HG03097 (cell line): Measurements from ENCODE around the gene LYSET.
"Not testable (repeated sequence)": the region's sequence is repeated elsewhere in the genome, so short reads cannot be mapped to it uniquely, and the experiment has no call there.

Experiments
- ATAC-seq: cut with Tn5 transposase; IDR thresholded peaks from one replicate; pipeline ENCODE4 v1.9.1; 2021; ENCODE audit not compliant: unreplicated experiment, low FRiP score

Gene LYSET

GRCh38 chr14:93214598-93214997, 29.5 kb downstream of the LYSET start:
- ATAC-seq = no peak

- no peak for ATAC-seq
Observed at GRCh38 chr14:93219103-93219726, 34.1 kb downstream of the LYSET start.

GRCh38 chr14:93220509-93220908, 35.4 kb downstream of the LYSET start:
- ATAC-seq = no peak

- ATAC-seq = no peak
Observed at GRCh38 chr14:93223565-93223964, 38.4 kb downstream of the LYSET start.

GRCh38 chr14:93228550-93228949, 43.4 kb downstream of the LYSET start:
- ATAC-seq = no peak

- no peak for ATAC-seq
Observed at GRCh38 chr14:93230539-93230938, 45.4 kb downstream of the LYSET start.

GRCh38 chr14:93231129-93231979, 46.2 kb downstream of the LYSET start:
- no peak for ATAC-seq

GRCh38 chr14:93232159-93232558, 47.0 kb downstream of the LYSET start:
- no peak for ATAC-seq

GRCh38 chr14:93233078-93233477, 48.0 kb downstream of the LYSET start:
- ATAC-seq = not testable (repeated sequence)

- no peak for ATAC-seq
Observed at GRCh38 chr14:93234798-93235197, 49.7 kb downstream of the LYSET start.
